ENCODE measurements around the gene KRT86. TPM values are rescaled to one million over a fixed set of nuclear protein-coding genes. Genes with fewer than 3 reads are reported as not detected.

KRT86 gene
- total and polyA plus RNA-seq, 2 of the 8 experiments (the other 6 are each of a cell fraction or from before 2014, with no cell fraction given) = 0.12 TPM; not detected in 1

DNA sequence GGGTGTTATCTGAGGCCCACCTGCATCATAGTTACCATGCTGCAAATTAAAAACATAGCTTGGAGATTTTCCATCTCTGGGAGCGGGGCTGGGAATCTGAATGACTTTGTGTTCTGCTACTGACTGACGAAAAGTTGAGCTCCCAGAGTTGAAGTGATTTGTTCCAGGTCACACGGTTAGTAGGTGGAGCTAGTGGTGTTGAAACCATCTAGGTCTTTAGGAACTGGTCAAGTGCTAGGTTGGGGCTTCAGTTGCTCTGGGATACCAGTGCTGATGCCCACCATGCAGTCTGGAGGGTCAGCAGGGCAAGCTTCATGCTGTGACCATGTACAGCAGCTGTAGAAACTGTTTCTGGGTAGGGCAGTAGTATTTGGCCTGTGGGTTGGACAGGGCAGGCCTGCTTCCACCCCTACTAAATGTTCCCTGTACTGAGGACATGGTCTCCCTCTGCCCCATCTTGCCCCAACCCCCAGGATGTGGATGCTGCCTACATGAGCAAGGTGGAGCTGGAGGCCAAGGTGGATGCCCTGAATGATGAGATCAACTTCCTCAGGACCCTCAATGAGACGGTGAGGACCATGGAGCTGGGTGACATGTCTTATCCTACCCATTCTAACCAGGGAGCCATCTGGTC lies 36.1 kb upstream of the KRT86 start:
- peak overlapping the region; percentile 31 to 55; a peak in 3 of 4 replicates for H3K4me2 ChIP-seq (ENCODE audit: insufficient read depth in 1 of 2, low read depth in 2 of 2, low read length in 2 of 2)

More for the DNA sequence above, 36.1 kb upstream of the KRT86 start:
- Histone ChIP-seq H2BK5ac (ENCODE audit: low read depth, low read length) (peak overlapping the region; percentile 32; the same call in 1 of the 2 replicates), H3K56ac (replicated peaks; ENCODE audit: insufficient read length, low read depth, low read length) (no peak overlapping the region), H3K9me3 (ENCODE audit: insufficient read depth in 2 of 2, low read depth in 1 of 2, low read length in 1 of 2) (no peaks in the 10 kb centered on the region), H2BK12ac (ENCODE audit: low read depth, low read length) (peak overlapping the region; percentile 78; the same call in 1 of the 2 replicates), H3K4me3 (ENCODE audit: extremely low read depth in 1 of 4, insufficient read depth in 2 of 4, low read depth in 3 of 4, low read length in 4 of 4) (no peak overlapping the region), H4K8ac (ENCODE audit: extremely low read depth, insufficient read depth, low read length) (no peak overlapping the region), H4K91ac (replicated peaks; ENCODE audit: insufficient read length, low read length) (no peak overlapping the region), H3K14ac (ENCODE audit: insufficient read length) (no peak overlapping the region), H4K20me1 (replicated peaks in 1 of 2; ENCODE audit: control insufficient read depth in 1 of 2, insufficient read depth in 2 of 2, low read length in 2 of 2) (no peaks in the 10 kb centered on the region), H2AFZ (ENCODE audit: low read length) (no peak overlapping the region), H3K4ac (replicated peaks; ENCODE audit: insufficient read length, low read depth, low read length) (no peak overlapping the region), H2BK15ac (ENCODE audit: low read length) (peak overlapping the region; percentile 66), H2BK20ac (ENCODE audit: low read length) (peak overlapping the region; percentile 87), H3K4me1 (replicated peaks in 1 of 4; ENCODE audit: control insufficient read depth in 3 of 4, insufficient read depth in 4 of 4, low read length in 3 of 4) (peaks cover 12 to 28% (median 19%) of the 10 kb centered on the region in 4 experiments), H3K27me3 (replicated peaks in 1 of 4; ENCODE audit: control insufficient read depth in 3 of 4, extremely low read depth in 1 of 4, insufficient read depth in 3 of 4, low read length in 3 of 4) (peaks cover 0 to 22% (median 7%) of the 10 kb centered on the region in 4 experiments; a peak in 5 of 7 replicates), H3K23ac (ENCODE audit: insufficient read length) (no peak overlapping the region), H3K18ac (ENCODE audit: extremely low read depth, low read length) (peak overlapping the region; percentile 71), H3K36me3 (ENCODE audit: control insufficient read depth in 2 of 4, insufficient read depth in 4 of 4, low read length in 3 of 4) (no peaks in the 10 kb centered on the region; a peak in 1 of 8 replicates), H3K9ac (replicated peaks in 1 of 4; ENCODE audit: extremely low read depth in 1 of 4, low read depth in 3 of 4, low read length in 3 of 4) (no peak overlapping the region), H3K23me2 (ENCODE audit: low read depth, low read length) (peaks cover 5% of the 10 kb centered on the region; the same call in 1 of the 2 replicates), H3K79me1 (ENCODE audit: low read depth, low read length) (no peaks in the 10 kb centered on the region), H2BK120ac (replicated peaks; ENCODE audit: low read depth, low read length) (peak overlapping the region; percentile 62), H4K5ac (ENCODE audit: insufficient read length, low read depth, low read length) (no peak overlapping the region), H2AK5ac (ENCODE audit: low read depth, low read length) (0 out of 2 replicates have a peak overlapping the region, but pooled peaks have one; percentile 39), H3K27ac (ENCODE audit: low read depth, low read length) (0 out of 2 replicates have a peak overlapping the region, but pooled peaks have one; percentile 0), H3K79me2 (ENCODE audit: control insufficient read depth in 1 of 2, insufficient read depth in 2 of 2, low read length in 2 of 2) (no peaks in the 10 kb centered on the region)
- ChIA-PET POLR2A (ENCODE audit: partially characterized antibody) (interaction anchor here (1.0 to 1.8 kb wide), 6 partner anchors 9 to 62 kb away, joined by 3 to 12 read pairs (median 4); no protein-coding TSS in a partner anchor), CTCF (ENCODE audit: partially characterized antibody) (interaction anchor here (0.7 to 17.6 kb wide), 27 partner anchors 8 to 641 kb away, joined by 3 to 151 read pairs (median 6); no protein-coding TSS in a partner anchor)
- no peak for DNase-seq (ENCODE audit: low read depth in 1 of 2, low spot score in 2 of 2)
- FAIRE-seq = no peak
- TF ChIP-seq CREB1 (IDR thresholded peaks at IDR 0.05) (no peak), SAP30 (IDR thresholded peaks at IDR 0.05; ENCODE audit: insufficient read depth, insufficient replicate concordance, low read length) (no peak), SIN3A (conservative IDR thresholded peaks at IDR 0.05 in 1 of 2, IDR thresholded peaks at IDR 0.05 in 1 of 2; ENCODE audit: low read depth in 1 of 2, low read length in 2 of 2) (no peak)
- 93% methylated on average over 4 of the region's 4 CpGs; no CpG with 5 or more reads in 1 of the 2 experiments for WGBS, 2 experiments (ENCODE audit: extremely low coverage in 1 of 2, insufficient coverage in 1 of 2, insufficient read length in 1 of 2, insufficient replicate concordance in 2 of 2, low coverage in 1 of 2, low lambda C conversion rate in 2 of 2, missing lambda C conversion rate in 1 of 2)
